K562 (cell line): ENCODE data around the gene SELENOF. TPM values are rescaled to one million over a fixed set of nuclear protein-coding genes. Genes with fewer than 3 reads are reported as not detected.

ENCODE experiments used
- ATAC-seq: fragments of 200-7000 bp; cut with Tn5 transposase; 3 replicates; pipeline ENCODE4 v1.9.1; 2020; ENCODE audit warnings: moderate library complexity
- Bru-seq: library from RNA; stranded (reverse); fragments of 400-500 nt; gene quantifications from one replicate; lab custom pipeline; 2021; lab: Mats Ljungman, UMichigan
- BruChase-seq, 2 experiments: library from RNA; stranded (reverse); fragments of 400-500 nt; gene quantifications; one replicate each; lab custom pipeline; 2021; lab: Mats Ljungman, UMichigan
- BruUV-seq: library from RNA; stranded (reverse); fragments of 400-500 nt; replicated peaks from 2 replicates; lab custom pipeline; 2021; lab: Mats Ljungman, UMichigan
- CTCF ChIA-PET: fragments of 300-600 bp; formaldehyde crosslinking; extraction: SDS; loops from one replicate; lab custom pipeline; 2021; ENCODE audit warnings: low intra/inter-chr PET ratio; lab: Yijun Ruan, JAX
- POLR2A ChIA-PET: fragments of 300-600, 350-650 bp; sonication (Branson Sonifier 250); formaldehyde crosslinking; extraction: SDS; loops from one replicate; lab custom pipeline; 2021; ENCODE audit warnings: antibody characterized with exemption, inconsistent platforms; lab: Yijun Ruan, JAX
- DNase-seq, 4 experiments: peaks; one replicate each; pipeline versions ENCODE4 v3.0.0 to v3.0.0-alpha.2; 2011 to 2018; ENCODE audit warnings: low spot score in 3 of 4, mixed read lengths in 3 of 4; ENCODE audit errors: extremely low read depth in 1 of 4
- FAIRE-seq: peaks from 2 replicates; lab custom pipeline; 2011; peaks lifted over from hg19 to GRCh38; lab: Jason Lieb, UNC
- H2AFZ ChIP-seq: 2 replicates; pipeline ENCODE4 v1.6.0; 2011; ENCODE audit warnings: low read depth, low read length, control low read depth, inconsistent platforms
- H3K27ac ChIP-seq: fragments of 200-600 bp; 3 replicates; pipeline ENCODE4 v1.8.0; 2011; ENCODE audit warnings: low read depth, mild to moderate bottlenecking, control low read depth, inconsistent platforms, low read length, moderate library complexity, mixed read lengths; ENCODE audit errors: extremely low read depth
- H3K27me3 ChIP-seq, 2 experiments: fragments of 300-600 bp in 1 of 2; 2 replicates in 1 of 2; 3 replicates in 1 of 2; pipeline versions ENCODE4 v1.6.0 to v1.8.0; 2011; ENCODE audit warnings: inconsistent platforms in 2 of 2, low read length in 2 of 2, mild to moderate bottlenecking in 1 of 2, mixed read lengths in 1 of 2, moderate library complexity in 1 of 2; ENCODE audit not compliant: control insufficient read depth in 2 of 2, insufficient read depth in 2 of 2
- H3K36me3 ChIP-seq: fragments of 300-600 bp; 3 replicates; pipeline ENCODE4 v1.8.0; 2011; ENCODE audit warnings: mild to moderate bottlenecking, low read length, inconsistent platforms; ENCODE audit not compliant: control insufficient read depth, insufficient read depth
- H3K4me1 ChIP-seq, 2 experiments: fragments of 200-600 bp in 1 of 2; replicated peaks in 1 of 2; 2 replicates in 1 of 2; 3 replicates in 1 of 2; pipeline versions ENCODE4 v1.5.1 to v1.8.0; 2011; ENCODE audit warnings: inconsistent platforms in 2 of 2, low read length in 2 of 2, mild to moderate bottlenecking in 1 of 2, mixed read lengths in 1 of 2, moderate library complexity in 1 of 2; ENCODE audit not compliant: control insufficient read depth in 2 of 2, insufficient read depth in 2 of 2
- H3K4me2 ChIP-seq: 2 replicates; pipeline ENCODE4 v1.6.1; 2011; ENCODE audit warnings: low read length, control low read depth, inconsistent platforms, mixed read lengths; ENCODE audit not compliant: insufficient read depth
- H3K4me3 ChIP-seq: fragments of 200-600 bp; sonication (generic), shearing (Covaris generic); 2 replicates; pipeline ENCODE4 v1.5.1; 2016; ENCODE audit warnings: control low read depth, inconsistent platforms
- H3K79me2 ChIP-seq: fragments of 200-600 bp; 3 replicates; pipeline ENCODE4 v1.8.0; 2011; ENCODE audit warnings: low read length, inconsistent platforms; ENCODE audit not compliant: control insufficient read depth, insufficient read depth
- H3K9ac ChIP-seq, 2 experiments: 2 replicates each; pipeline versions ENCODE4 v1.6.0 to v1.6.1; 2011; ENCODE audit warnings: low read depth in 2 of 2, low read length in 2 of 2, control low read depth in 1 of 2, inconsistent platforms in 1 of 2, mild to moderate bottlenecking in 1 of 2, mixed read lengths in 1 of 2; ENCODE audit not compliant: insufficient read depth in 1 of 2
- H3K9me1 ChIP-seq: one replicate; pipeline ENCODE4 v1.6.0; 2011; ENCODE audit warnings: inconsistent platforms, mild to moderate bottlenecking, low read length, moderate library complexity; ENCODE audit not compliant: control insufficient read depth, insufficient read depth
- H3K9me3 ChIP-seq: replicated peaks from 2 replicates; pipeline ENCODE4 v1.5.1; 2011; ENCODE audit warnings: low read depth, low read length, inconsistent platforms; ENCODE audit not compliant: control insufficient read depth, insufficient read depth
- H4K20me1 ChIP-seq: replicated peaks from 2 replicates; pipeline ENCODE4 v1.6.1; 2011; ENCODE audit warnings: low read length, inconsistent platforms, mixed read lengths; ENCODE audit not compliant: control insufficient read depth, insufficient read depth
- BCLAF1 ChIP-seq, 2 experiments: fragments of 450-650 bp in 1 of 2; IDR thresholded peaks; 2 replicates each; pipeline ENCODE4 v1.6.1; 2011 to 2017; ENCODE audit warnings: low read depth in 2 of 2, antibody characterized with exemption in 1 of 2, borderline replicate concordance in 1 of 2, low read length in 1 of 2, mild to moderate bottlenecking in 1 of 2, mixed read lengths in 1 of 2; ENCODE audit not compliant: control insufficient read depth in 1 of 2
- GTF2E2 ChIP-seq: fragments of 200-800 bp; sonication (Bioruptor generic); IDR thresholded peaks from 2 replicates; pipeline ENCODE4 v1.6.1; 2016; ENCODE audit warnings: missing genetic modification characterization, missing compliant biosample characterization
- HDAC8 ChIP-seq: fragments of 450-650 bp; IDR thresholded peaks from 2 replicates; pipeline ENCODE4 v1.6.1; 2016; ENCODE audit warnings: mild to moderate bottlenecking, missing genetic modification characterization, moderate library complexity, missing compliant biosample characterization
- IFI16 ChIP-seq: fragments of 250-450 bp; sonication (Bioruptor Pico); IDR thresholded peaks from 2 replicates; pipeline ENCODE4 v2.1.2; 2022; ENCODE audit warnings: mild to moderate bottlenecking, inconsistent platforms
- KAT8 ChIP-seq: fragments of 450-650 bp; IDR thresholded peaks from 2 replicates; pipeline ENCODE4 v1.6.1; 2016; ENCODE audit warnings: low read depth, mild to moderate bottlenecking
- NCOA6 ChIP-seq: fragments of 450-650 bp; IDR thresholded peaks from 2 replicates; pipeline ENCODE4 v1.6.1; 2017; ENCODE audit warnings: mild to moderate bottlenecking
- RB1 ChIP-seq: fragments of 450-650 bp; IDR thresholded peaks from 2 replicates; pipeline ENCODE4 v1.6.1; 2017; ENCODE audit warnings: low read depth, mild to moderate bottlenecking
- TAF9B ChIP-seq: fragments of 450-650 bp; IDR thresholded peaks from 2 replicates; pipeline ENCODE4 v1.6.1; 2018; ENCODE audit warnings: mild to moderate bottlenecking; ENCODE audit not compliant: partially characterized antibody
- THRB ChIP-seq: fragments of 450-650 bp; formaldehyde crosslinking; conservative IDR thresholded peaks from 2 replicates; pipeline ENCODE4 v1.4.0; 2022; ENCODE audit warnings: mild to moderate bottlenecking, missing genetic modification characterization
- ZFX ChIP-seq: sonication (generic); formaldehyde crosslinking; IDR thresholded peaks from 2 replicates; pipeline ENCODE4 v1.8.0; 2022; ENCODE audit warnings: mild to moderate bottlenecking, missing genetic modification reagents, moderate library complexity
- WGBS: fragments of 100-300 bp; shearing (Covaris generic); methylation state at CpG from one replicate; pipeline ENCODE4 v1.1.6; 2016; ENCODE audit warnings: low coverage, mixed read lengths; ENCODE audit not compliant: insufficient coverage; ENCODE audit errors: missing lambda C conversion rate; 5-methylcytosine and 5-hydroxymethylcytosine counted together
- in situ Hi-C: fragments of 300-500 bp; cut with MboI; formaldehyde crosslinking; loops from 4 replicates; pipeline ENCODE4 v1.15.0; 2018; ENCODE audit warnings: inconsistent platforms, mixed read lengths
- intact Hi-C: fragments of 100-400 bp; cut with micrococcal nuclease; formaldehyde crosslinking; loops from 2 replicates; pipeline ENCODE4 v1.14.2; 2022
- long read RNA-seq, 3 experiments: library from polyadenylated mRNA in 2 of 3; library from RNA in 1 of 3; unstranded in 2 of 3; stranded (forward) in 1 of 3; transcript quantifications; one replicate each; pipeline ENCODE4 v2.0.0, GENCODE V29; 2019 to 2022
- polyA minus RNA-seq, 3 experiments: library from RNA; depleted of rRNA, polyadenylated mRNA; stranded (reverse); fragments of >200 nt; gene quantifications; 2 replicates each; pipeline ENCODE4 v1.2.3, GENCODE V29; 2011
- polyA plus RNA-seq, 8 experiments: library from polyadenylated mRNA; depleted of rRNA in 4 of 8; stranded (reverse) in 5 of 8; unstranded in 3 of 8; fragments of >200 nt; fragmentation: Nextera tagmentation in 2 of 8; fragmentation: Illumina TruSeq in 1 of 8; extraction: Ambion mirVana in 2 of 8; extraction: Trizol in 1 of 8; gene quantifications; 2 replicates each; pipeline versions ENCODE4 v1.2.1 to v1.2.3, GENCODE V29; 2011 to 2014; ENCODE audit warnings: inconsistent platforms in 1 of 8, missing spikeins in 1 of 8
- total RNA-seq, 7 experiments: library from RNA; depleted of rRNA in 6 of 7; stranded (reverse); fragments of >200 nt in 6 of 7; fragmentation: Illumina TruSeq in 2 of 7; extraction: Trizol in 2 of 7; gene quantifications; 2 replicates each; pipeline versions ENCODE4 v1.2.1 to v1.2.3, GENCODE V29; 2011 to 2021; ENCODE audit warnings: low replicate concordance in 1 of 7

Gene SELENOF
- total RNA-seq (2011; cell fraction: chromatin; rRNA removed; ENCODE audit: low replicate concordance), result 56.0 and 122 TPM in 2 replicates
- 99.4 and 103 TPM in 2 replicates for total RNA-seq (2011; cell fraction: nucleolus; rRNA removed)
- 149 and 217 TPM in 2 replicates for total RNA-seq (2011; cell fraction: nucleoplasm; rRNA removed)
- total RNA-seq (2014; rRNA removed) (108 and 115 TPM in 2 replicates), total RNA-seq (2014; rRNA removed; fragmentation: Illumina TruSeq; extraction: Trizol) (194 and 221 TPM in 2 replicates), total RNA-seq (2015; rRNA removed; fragmentation: Illumina TruSeq; extraction: Trizol) (155 and 176 TPM in 2 replicates), total RNA-seq (2021) (197 and 201 TPM in 2 replicates), polyA plus RNA-seq (2011; rRNA removed) (225 and 296 TPM in 2 replicates), polyA plus RNA-seq (2014; fragmentation: Illumina TruSeq; extraction: Trizol) (256 and 320 TPM in 2 replicates), polyA plus RNA-seq (2014; fragmentation: Nextera tagmentation; extraction: Ambion mirVana) (100 to 1,000 TPM; 371 to 394 TPM), polyA plus RNA-seq (2014; rRNA removed) (215 and 237 TPM in 2 replicates), polyA minus RNA-seq (2011; rRNA and poly(A)+ RNA removed) (132 and 153 TPM in 2 replicates), Bru-seq, nascent RNA (percentile 92 among the genes with signal in this experiment), BruChase-seq, experiment 1, labeled RNA remaining after a 2-hour chase (percentile 94 among the genes with signal in this experiment), BruChase-seq, experiment 2, labeled RNA remaining after a 6-hour chase (percentile 92 among the genes with signal in this experiment)
- 52.1 and 125 TPM in 2 replicates for polyA plus RNA-seq (2011; cell fraction: cytosol; rRNA removed)
- 24.6 and 56.3 TPM in 2 replicates for polyA plus RNA-seq (2011; cell fraction: nucleus; rRNA removed)
- polyA plus RNA-seq (2012), result 206 and 229 TPM in 2 replicates
- polyA minus RNA-seq (2011; cell fraction: cytosol; rRNA and poly(A)+ RNA removed), result 40.4 and 53.3 TPM in 2 replicates
- polyA minus RNA-seq (2011; cell fraction: nucleus; rRNA and poly(A)+ RNA removed), result 29.2 and 41.3 TPM in 2 replicates
- long read RNA-seq, experiment 1, transcript SELENOF-201 (5 exons, 1,781 nt), result major isoform, 284 of 512 reads
- long read RNA-seq, experiment 1, transcript SELENOF-205 (5 exons, 831 nt), result minor isoform, 12 of 512 reads
- long read RNA-seq, experiment 1, transcript SELENOF-202 (4 exons, 1,220 nt), result minor isoform, 32 of 512 reads
- long read RNA-seq, experiment 1, partial matches to known transcripts, result 101 of 512 reads
- long read RNA-seq, experiment 1, other reads (novel, unspliced or antisense), result 80 of 512 reads
- long read RNA-seq, experiment 2, transcript SELENOF-201 (5 exons, 1,781 nt), result major isoform, 62 of 126 reads
- long read RNA-seq, experiment 2, transcript SELENOF-202 (4 exons, 1,220 nt), result minor isoform, 6 of 126 reads
- long read RNA-seq, experiment 2, partial matches to known transcripts, result 3 of 126 reads
- long read RNA-seq, experiment 2, other reads (novel, unspliced or antisense), result 54 of 126 reads
- long read RNA-seq, experiment 3, transcript SELENOF-201 (5 exons, 1,781 nt), result major isoform, 173 of 213 reads
- long read RNA-seq, experiment 3, transcript SELENOF-202 (4 exons, 1,220 nt), result minor isoform, 21 of 213 reads
- long read RNA-seq, experiment 3, partial matches to known transcripts, result 4 of 213 reads
- long read RNA-seq, experiment 3, other reads (novel, unspliced or antisense), result 10 of 213 reads

GRCh38 chr1:86913896-86914600 lies at the start of gene SELENOF:
Gene SELENOF (minus strand): TSS chr1:86914126. CDS start chr1:86914111, 15 bp downstream.
- Histone ChIP-seq H3K4me2 (peak within 1 kb of the TSS; percentile 96), H3K4me3 (peak within 1 kb of the TSS; percentile 92), H3K9me1 (no peaks in the 10 kb centered on the region), H3K9me3 (no peaks in the 10 kb centered on the region), H4K20me1 (peaks cover 8% of the 10 kb centered on the region; the same call in 1 of the 2 replicates), H3K27me3 (no peaks in the 10 kb centered on the region), H3K79me2 (peaks cover 96% of the 10 kb centered on the region), H3K9ac (peak within 1 kb of the TSS; percentile 99 to 100), H3K27ac (peak within 1 kb of the TSS; percentile 99), H3K4me1 (peaks cover 6 to 10% of the 10 kb centered on the region in 2 experiments; a peak in 4 of 5 replicates), H2AFZ (peak within 1 kb of the TSS; percentile 99), H3K36me3 (peaks cover 29% of the 10 kb centered on the region; the same call in 2 of the 3 replicates)
- intact Hi-C loops, result loop anchor here (1.0 to 5.0 kb wide), 3 partner anchors 51 to 79 kb away; no protein-coding TSS in a partner anchor
- ChIA-PET CTCF (no interaction called here), POLR2A (interaction anchor here (0.6 to 5.4 kb wide), 25 partner anchors 10 to 209 kb away, joined by 3 to 39 read pairs (median 4); partner anchors contain the start of gene SH3GLB1)
- WGBS, result under 1% methylated on average over 38 of the region's 44 CpGs
- in situ Hi-C loops, result no loop called here
- FAIRE-seq (peak; percentile 97), DNase-seq (peak; percentile 93 to 99 (median 97)), ATAC-seq (peak; percentile 87)
- BruUV-seq, result no TSS peak
- no peak for TF ChIP-seq THRB (CRISPR knock-in tag)
- peak; percentile 59; the same call in 1 of the 2 replicates for TF ChIP-seq KAT8
- TF ChIP-seq BCLAF1 (IDR thresholded peaks at IDR 0.05; ENCODE audit: borderline replicate concordance in 1 of 2, control insufficient read depth in 1 of 2, low read depth in 2 of 2, low read length in 1 of 2), result peak in 1 of 2 experiments; percentile 78; a peak in 1 of 4 replicates
- TF ChIP-seq ZFX (CRISPR knock-in tag), result peak; percentile 56
- peak; percentile 99 for TF ChIP-seq GTF2E2 (tag)
- TF ChIP-seq RB1, result peak; percentile 68
- no peak for TF ChIP-seq NCOA6
- TF ChIP-seq IFI16 (CRISPR knock-in tag), result no peak
- peak; percentile 96 for TF ChIP-seq TAF9B
- no peak for TF ChIP-seq HDAC8 (tag)
